Measurements from ENCODE around the gene SLC16A3.
A peak's percentile ranks its signal among the peaks of the same experiment; 100 is the strongest.

SLC16A3 gene

GRCh38 chr17:82224666-82225065 lies 4.2 kb upstream of the SLC16A3 start:
- DNase-seq = no peak

- DNase-seq = no peak
Observed at GRCh38 chr17:82225368-82226029, 3.3 kb upstream of the SLC16A3 start.

- DNase-seq = no peak
Observed at GRCh38 chr17:82226146-82226808, 2.6 kb upstream of the SLC16A3 start.

GRCh38 chr17:82226809-82227628 lies 1.8 kb upstream of the SLC16A3 start:
- DNase-seq = no peak

GRCh38 chr17:82227629-82228277 lies 1.1 kb upstream of the SLC16A3 start:
- no peak for DNase-seq

GRCh38 chr17:82228278-82228841 lies 482 bp upstream of the SLC16A3 start:
- peak; percentile 70 for DNase-seq

GRCh38 chr17:82229698-82230608 lies 1.1 kb downstream of the SLC16A3 start:
- no peak for DNase-seq

- DNase-seq = peak; percentile 54
Observed at GRCh38 chr17:82230609-82231311, 1.9 kb downstream of the SLC16A3 start.

- DNase-seq = no peak
Observed at GRCh38 chr17:82231312-82231561, 2.4 kb downstream of the SLC16A3 start.

- peak; percentile 43 for DNase-seq
Observed at GRCh38 chr17:82231562-82232321, 2.9 kb downstream of the SLC16A3 start.

- DNase-seq = no peak
Observed at GRCh38 chr17:82232322-82232820, 3.5 kb downstream of the SLC16A3 start.

GRCh38 chr17:82232876-82233785 lies 4.3 kb downstream of the SLC16A3 start:
- DNase-seq = no peak

- DNase-seq = no peak
Observed at GRCh38 chr17:82234211-82235055, 5.6 kb downstream of the SLC16A3 start.

GRCh38 chr17:82235056-82235774 lies 6.4 kb downstream of the SLC16A3 start:
- no peak for DNase-seq

GRCh38 chr17:82235775-82236141 lies 6.9 kb downstream of the SLC16A3 start:
- DNase-seq = no peak

- DNase-seq = peak; percentile 81
Observed at GRCh38 chr17:82236142-82236971, 7.5 kb downstream of the SLC16A3 start.
